ENCODE measurements around the gene MIB2.

GRCh38 chr1:1598051-1598719, 17.1 kb upstream of the MIB2 start:
- TF ChIP-seq CTCF (IDR thresholded peaks at IDR 0.05) (no peak), POLR2A (IDR thresholded peaks at IDR 0.05) (no peak), POLR2AphosphoS5 (IDR thresholded peaks at IDR 0.05; ENCODE audit: insufficient read depth in 1 of 2, low read depth in 1 of 2) (no peak)

All from vagina (tissue), 2 donors.